ENCODE results near the gene ENG. TPM values are rescaled to one million over a fixed set of nuclear protein-coding genes. Genes with fewer than 3 reads are reported as not detected.

ENG gene
- total RNA-seq, 4 donors from 2014 or later, result 34.3 to 200 (median 120) TPM

DNA sequence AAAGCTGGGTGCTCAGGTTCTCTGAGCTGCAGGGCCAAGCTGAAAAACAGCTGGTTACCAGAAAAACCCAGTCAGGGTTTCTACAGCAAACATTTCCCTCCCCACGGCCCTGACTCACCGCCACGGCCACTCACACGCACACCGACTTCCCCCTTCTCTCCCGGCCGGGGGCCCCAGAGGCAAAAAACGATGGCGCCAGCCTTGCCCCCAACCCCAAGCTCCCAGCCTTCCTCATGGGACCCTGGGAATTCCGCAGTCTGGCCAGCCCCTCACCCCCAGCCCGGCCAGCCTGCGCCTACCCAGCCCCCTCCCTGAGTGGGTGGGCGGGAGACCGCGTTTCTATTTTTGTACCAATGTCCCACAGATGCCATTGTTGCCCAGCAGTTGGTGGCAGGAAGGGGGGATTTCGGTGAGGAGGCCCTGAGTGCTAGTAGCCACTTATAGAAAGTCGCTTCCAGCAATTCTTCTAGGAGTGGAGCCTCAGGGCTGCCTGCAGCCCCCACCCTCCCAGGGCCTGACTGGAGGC, 18.4 kb downstream of the ENG start:
- DNase-seq (ENCODE audit: low spot score) (no peak), ATAC-seq (ENCODE audit: low FRiP score) (no peak)
- no peak for TF ChIP-seq CTCF (IDR thresholded peaks at IDR 0.05)

GRCh38 chr9:127833555-127833954, 20.9 kb downstream of the ENG start:
- ATAC-seq (ENCODE audit: low FRiP score) (no peak), DNase-seq (ENCODE audit: low spot score) (no peak)
- TF ChIP-seq CTCF (IDR thresholded peaks at IDR 0.05), result no peak

- TF ChIP-seq CTCF (IDR thresholded peaks at IDR 0.05), result no peak
- DNase-seq (ENCODE audit: low spot score) (no peak), ATAC-seq (ENCODE audit: low FRiP score) (no peak)
These were observed 22.2 kb downstream of the ENG start for GRCh38 chr9:127832248-127832647.

GRCh38 chr9:127829205-127829906, 25.1 kb downstream of the ENG start:
- TF ChIP-seq CTCF (IDR thresholded peaks at IDR 0.05), result no peak
- DNase-seq (ENCODE audit: low spot score) (no peak), ATAC-seq (ENCODE audit: low FRiP score) (no peak)

GRCh38 chr9:127828262-127829031, 26.0 kb downstream of the ENG start:
- ATAC-seq (ENCODE audit: low FRiP score) (peak; percentile 84), DNase-seq (ENCODE audit: low spot score) (peak; percentile 70)
- TF ChIP-seq CTCF (IDR thresholded peaks at IDR 0.05), result no peak

GRCh38 chr9:127826253-127826913, 28.1 kb downstream of the ENG start:
- DNase-seq (ENCODE audit: low spot score) (no peak), ATAC-seq (ENCODE audit: low FRiP score) (no peak)
- TF ChIP-seq CTCF (IDR thresholded peaks at IDR 0.05), result no peak
